Effector CD4-positive, alpha-beta T cell (primary cell): ENCODE measurements around the gene SMIM20.
"Not testable (repeated sequence)": the region's sequence is repeated elsewhere in the genome, so short reads cannot be mapped to it uniquely, and the experiment has no call there.

Source experiments
- DNase-seq: peaks from one replicate; pipeline ENCODE4 v3.0.0-alpha.2; 2020

SMIM20 gene

GRCh38 chr4:25890571-25891485 lies 23.2 kb upstream of the SMIM20 start:
- DNase-seq = no peak

- DNase-seq = no peak
These were observed 21.2 kb upstream of the SMIM20 start for GRCh38 chr4:25892796-25893195.

GRCh38 chr4:25896776-25897539 lies 17.1 kb upstream of the SMIM20 start:
- DNase-seq = no peak

GRCh38 chr4:25900310-25900709 lies 13.7 kb upstream of the SMIM20 start:
- no peak for DNase-seq

- no peak for DNase-seq
These were observed 13.0 kb upstream of the SMIM20 start for GRCh38 chr4:25901030-25901430.

- no peak for DNase-seq
These were observed 9.9 kb upstream of the SMIM20 start for GRCh38 chr4:25903900-25904747.

GRCh38 chr4:25904748-25905082 lies 9.3 kb upstream of the SMIM20 start:
- no peak for DNase-seq

- no peak for DNase-seq
These were observed 8.6 kb upstream of the SMIM20 start for GRCh38 chr4:25905371-25905770.

GRCh38 chr4:25906113-25906512 lies 7.9 kb upstream of the SMIM20 start:
- not testable (repeated sequence) for DNase-seq

- no peak for DNase-seq
These were observed 5.5 kb upstream of the SMIM20 start for GRCh38 chr4:25908491-25908901.

- DNase-seq = no peak
These were observed 2.7 kb upstream of the SMIM20 start for GRCh38 chr4:25911356-25911755.

- DNase-seq = peak; percentile 10
These were observed 767 bp upstream of the SMIM20 start for GRCh38 chr4:25913056-25913850.

GRCh38 chr4:25914670-25915352 lies 791 bp downstream of the SMIM20 start:
- DNase-seq = no peak

GRCh38 chr4:25915353-25915705 lies 1.3 kb downstream of the SMIM20 start:
- DNase-seq = no peak

GRCh38 chr4:25916870-25917269 lies 2.9 kb downstream of the SMIM20 start:
- no peak for DNase-seq

- no peak for DNase-seq
These were observed 5.7 kb downstream of the SMIM20 start for GRCh38 chr4:25919676-25920075.

GRCh38 chr4:25921922-25922321 lies 7.9 kb downstream of the SMIM20 start:
- no peak for DNase-seq

GRCh38 chr4:25922812-25923369 lies 8.9 kb downstream of the SMIM20 start:
- DNase-seq = no peak

GRCh38 chr4:25923745-25924144 lies 9.7 kb downstream of the SMIM20 start:
- DNase-seq = no peak

- no peak for DNase-seq
These were observed 11.6 kb downstream of the SMIM20 start for GRCh38 chr4:25925486-25926201.

GRCh38 chr4:25926462-25926861 lies 12.4 kb downstream of the SMIM20 start:
- no peak for DNase-seq
